B cell (primary cell): ENCODE data around the gene BIRC2.

Experiments
- CTCF ChIP-seq: fragments of 200-600 bp; IDR thresholded peaks from one replicate; pipeline ENCODE4 v1.8.0; 2022; ENCODE audit warnings: antibody characterized with exemption, mild to moderate bottlenecking
- EZH2 ChIP-seq: IDR thresholded peaks from 2 replicates; pipeline ENCODE4 v1.6.1; 2012; ENCODE audit warnings: borderline replicate concordance, low read depth, mild to moderate bottlenecking, moderate library complexity, low read length; ENCODE audit not compliant: insufficient read depth, poor library complexity, severe bottlenecking

GRCh38 chr11:102396708-102397563 lies 49.9 kb downstream of the BIRC2 start:
- TF ChIP-seq CTCF (no peak), EZH2 (no peak)
